ENCODE data around the gene IKZF4. TPM values are rescaled to one million over a fixed set of nuclear protein-coding genes. Genes with fewer than 3 reads are reported as not detected.
"Not testable (repeated sequence)": the region's sequence is repeated elsewhere in the genome, so short reads cannot be mapped to it uniquely, and the experiment has no call there.

The IKZF4 gene
- total RNA-seq, 1 donor from 2014 or later, result 7.3 TPM

DNA sequence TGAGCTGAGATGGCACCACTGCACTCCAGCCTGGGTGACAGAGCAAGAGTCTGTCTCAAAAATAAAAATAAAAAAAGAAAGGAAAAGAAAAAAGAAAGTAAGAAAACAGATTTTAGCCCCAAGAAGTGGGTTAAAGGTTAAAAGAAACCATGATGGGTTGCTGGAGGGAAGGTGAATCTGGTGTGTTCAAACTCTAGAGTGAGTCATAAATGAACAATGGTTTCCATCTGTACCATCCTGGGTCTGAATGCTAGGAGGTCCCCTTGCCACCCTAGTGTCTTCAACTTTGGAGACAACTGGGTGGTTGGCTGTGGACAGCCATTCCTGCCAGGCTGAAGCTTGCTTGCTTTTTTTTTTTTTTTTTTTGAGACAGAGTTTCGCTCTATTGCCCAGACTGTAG is 19.3 kb downstream of the IKZF4 start:
- DNase-seq, result no peak

DNA sequence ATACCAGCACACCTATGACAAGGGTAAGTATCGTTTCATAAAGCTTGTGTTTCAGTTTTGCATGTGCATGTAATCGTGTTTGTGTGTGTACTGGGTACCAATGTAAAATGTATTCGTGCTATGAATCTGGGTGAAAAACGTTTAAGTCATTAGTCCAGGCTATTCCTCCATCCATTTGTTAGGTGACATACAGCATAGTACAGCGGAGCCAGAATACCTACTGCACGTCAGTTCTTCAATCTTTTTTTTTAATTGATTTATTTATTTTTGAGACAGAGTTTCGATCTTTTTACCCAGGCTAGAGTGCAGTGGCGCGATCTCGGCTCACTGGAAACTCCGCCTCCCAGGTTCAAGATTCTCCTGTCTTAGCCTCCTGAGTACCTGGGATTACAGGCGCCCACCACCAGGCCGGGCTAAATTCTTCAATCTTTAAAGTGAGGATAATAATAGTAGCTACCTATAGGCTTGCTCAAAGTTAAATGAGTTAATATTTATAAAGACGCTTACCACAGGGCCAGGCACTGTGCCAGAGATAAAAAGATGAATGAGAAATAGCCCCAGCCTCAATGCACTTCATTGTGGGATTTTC is 20.2 kb downstream of the IKZF4 start:
- no peak for DNase-seq

DNA sequence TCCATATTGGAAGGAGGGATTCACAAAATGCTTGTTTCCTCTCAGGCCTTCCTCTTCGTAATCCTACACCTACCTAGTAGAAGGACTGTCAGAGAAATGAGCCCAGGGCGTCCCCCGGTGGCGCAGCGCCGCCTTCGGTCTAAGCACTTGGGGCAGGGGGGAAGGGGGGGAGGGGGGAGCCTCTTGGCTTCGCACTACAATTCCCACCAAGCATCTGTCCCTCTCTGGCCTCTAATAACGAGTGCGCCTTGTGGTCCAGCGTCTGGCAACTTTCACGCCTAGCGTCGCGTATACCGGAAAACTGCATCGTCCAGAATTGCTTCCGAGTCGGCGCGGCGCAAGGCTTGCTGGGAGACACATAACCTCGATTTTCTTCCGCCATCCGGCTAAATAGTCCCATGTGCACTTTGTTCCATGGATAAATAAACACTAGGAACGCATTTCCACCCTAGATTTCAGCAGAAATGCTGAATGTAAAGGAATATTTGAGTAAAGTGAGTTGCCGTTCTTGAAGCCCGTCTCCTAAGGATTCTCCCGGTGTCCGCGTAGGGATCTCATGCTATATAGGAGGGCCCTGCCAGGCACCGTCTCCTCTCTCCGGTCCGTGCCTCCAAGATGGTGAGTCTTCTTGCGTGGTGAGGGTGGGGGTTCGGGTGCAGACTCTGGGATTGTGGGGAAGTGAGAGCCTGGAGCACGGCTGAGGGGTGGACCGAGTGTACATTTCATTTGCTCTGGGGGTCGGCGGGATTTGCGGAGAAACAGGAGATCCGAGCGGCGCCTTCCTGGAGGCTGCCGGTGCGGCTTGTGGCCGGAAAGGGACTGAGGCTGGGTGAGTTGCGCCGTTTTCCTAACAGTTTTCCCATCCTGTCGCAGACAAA is 20.9 kb downstream of the IKZF4 start, which contains the start of gene RPS26:
Gene RPS26 (plus strand): TSS at position 367 of the 878 bp plus-strand sequence. CDS start 249 bp downstream, at position 616.
- DNase-seq, result peak; percentile 100

DNA sequence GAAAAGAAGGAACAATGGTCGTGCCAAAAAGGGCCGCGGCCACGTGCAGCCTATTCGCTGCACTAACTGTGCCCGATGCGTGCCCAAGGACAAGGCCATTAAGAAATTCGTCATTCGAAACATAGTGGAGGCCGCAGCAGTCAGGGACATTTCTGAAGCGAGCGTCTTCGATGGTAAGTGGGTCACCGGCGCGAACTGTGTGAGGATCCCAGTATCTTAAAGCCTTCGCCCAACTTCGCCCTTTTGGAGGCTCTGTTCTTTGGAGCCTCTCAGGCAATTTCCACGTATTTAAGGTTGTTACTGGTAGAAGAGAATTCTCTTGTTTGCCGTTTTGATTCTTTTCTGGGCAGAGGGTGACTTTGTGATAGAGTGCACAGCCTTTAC is 21.6 kb downstream of the IKZF4 start:
- DNase-seq, result not testable (repeated sequence)

DNA sequence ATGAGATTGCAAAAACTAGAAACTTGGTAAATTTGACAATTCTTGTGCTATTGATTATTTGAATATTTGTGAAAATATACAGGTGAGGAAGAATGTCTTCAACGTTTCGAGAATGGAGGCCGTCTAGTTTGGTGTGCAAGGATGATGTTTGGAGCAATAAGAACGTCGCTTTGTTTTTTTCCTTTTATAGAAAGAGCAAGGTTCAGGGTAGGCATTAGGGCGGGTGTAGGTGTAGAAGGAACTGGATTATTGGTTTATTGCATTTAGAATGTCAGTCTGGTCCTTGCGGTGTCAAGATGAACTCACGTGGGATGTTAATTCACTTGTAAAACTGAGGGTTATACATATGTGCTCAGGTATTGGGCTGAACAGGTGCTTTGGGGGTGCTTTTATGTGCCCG is 22.0 kb downstream of the IKZF4 start:
- no peak for DNase-seq

DNA sequence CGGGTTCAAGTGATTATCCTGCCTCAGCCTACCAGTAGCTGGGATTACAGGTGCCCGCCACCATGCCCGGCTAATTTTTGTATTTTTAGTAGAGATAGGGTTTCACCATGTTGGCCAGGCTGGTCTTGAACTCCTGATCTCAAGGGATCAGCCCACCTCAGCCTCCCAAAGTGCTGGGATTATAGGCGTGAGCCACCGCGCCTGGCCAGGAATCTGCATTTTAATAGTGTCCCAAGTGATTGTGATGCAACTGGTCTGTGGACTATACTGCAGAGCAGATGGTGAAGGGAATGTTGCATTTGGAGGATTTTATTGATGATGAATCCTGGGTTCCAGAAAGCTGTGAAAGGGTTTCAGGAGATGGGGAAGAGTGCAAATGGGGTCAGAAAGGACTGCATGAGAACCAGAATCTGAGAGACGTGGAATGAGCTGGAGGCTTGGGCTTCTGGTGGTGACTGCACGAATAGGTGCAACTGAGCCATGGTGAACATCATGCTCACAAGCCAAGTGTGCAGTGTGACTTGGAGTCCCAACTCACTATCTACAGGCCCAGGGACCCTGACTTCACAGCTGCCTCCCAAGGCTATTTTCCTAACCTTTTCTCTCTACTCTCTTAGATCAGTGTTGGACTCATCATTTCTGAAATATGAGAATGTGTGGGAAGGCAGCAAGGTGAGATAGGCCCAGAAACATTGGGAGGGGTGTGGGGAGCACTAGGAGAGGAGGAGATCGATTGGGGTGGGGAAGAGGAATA is 25.4 kb downstream of the IKZF4 start:
- DNase-seq, result no peak

DNA sequence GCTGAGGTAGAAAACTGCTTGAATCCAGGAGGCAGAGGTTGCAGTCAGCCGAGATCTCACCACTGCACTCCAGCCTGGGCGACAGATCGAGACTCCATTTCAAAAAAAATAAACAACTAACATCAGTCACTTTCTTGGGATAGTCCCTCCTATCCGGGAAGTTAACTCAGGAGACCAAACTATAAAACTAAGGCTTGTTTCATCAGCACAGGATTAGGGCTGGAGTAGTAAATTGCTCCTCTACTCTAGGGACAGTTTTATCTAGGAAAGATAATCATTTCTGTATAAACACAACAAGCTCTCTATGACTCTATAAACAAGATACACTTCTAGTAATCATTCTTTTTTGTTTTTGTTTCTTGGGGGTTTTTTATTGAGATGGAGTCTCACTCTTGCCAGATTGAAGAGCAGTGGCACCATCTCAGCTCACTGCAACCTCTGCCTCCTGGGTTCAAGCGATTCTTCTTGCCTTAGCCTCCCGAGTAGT is 32.6 kb downstream of the IKZF4 start:
- DNase-seq, result no peak

DNA sequence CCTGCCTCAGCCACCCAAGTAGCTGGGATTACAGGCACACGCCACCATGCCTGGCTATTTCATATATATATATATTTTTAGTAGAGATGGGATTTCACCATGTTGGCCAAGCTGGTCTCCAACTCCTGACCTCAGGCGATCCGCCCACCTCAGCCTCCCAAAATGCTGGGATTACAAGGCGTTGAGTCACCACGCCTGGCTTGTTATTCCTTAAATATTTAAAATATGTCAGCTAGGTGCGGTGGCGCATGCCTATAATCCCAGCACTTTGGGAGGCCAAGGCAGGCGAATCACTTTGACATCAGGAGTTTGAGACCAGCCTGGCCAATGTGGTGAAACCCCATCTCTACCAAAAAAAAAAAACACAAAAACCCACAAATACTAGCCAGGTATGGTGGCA is 39.1 kb downstream of the IKZF4 start:
- DNase-seq, result not testable (repeated sequence)

DNA sequence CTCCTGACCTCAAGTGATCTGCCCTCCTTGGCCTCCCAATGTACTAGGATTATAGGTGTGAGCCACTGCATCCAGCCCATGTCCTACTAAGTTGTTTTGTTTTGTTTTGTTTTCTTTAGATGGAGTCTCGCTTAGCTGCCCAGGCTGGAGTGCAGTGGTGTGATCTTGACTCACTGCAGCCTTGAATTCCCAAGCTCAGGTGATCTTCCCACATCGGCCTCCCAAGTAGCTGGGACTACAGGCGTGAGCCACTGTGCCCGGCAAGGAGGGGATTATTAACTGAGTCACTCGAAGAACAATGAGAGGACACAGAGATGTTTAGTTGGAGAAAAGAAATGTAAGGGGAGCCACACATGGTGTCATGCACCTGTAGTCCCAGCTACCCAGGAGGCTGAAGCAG is 41.1 kb downstream of the IKZF4 start:
- no peak for DNase-seq

DNA sequence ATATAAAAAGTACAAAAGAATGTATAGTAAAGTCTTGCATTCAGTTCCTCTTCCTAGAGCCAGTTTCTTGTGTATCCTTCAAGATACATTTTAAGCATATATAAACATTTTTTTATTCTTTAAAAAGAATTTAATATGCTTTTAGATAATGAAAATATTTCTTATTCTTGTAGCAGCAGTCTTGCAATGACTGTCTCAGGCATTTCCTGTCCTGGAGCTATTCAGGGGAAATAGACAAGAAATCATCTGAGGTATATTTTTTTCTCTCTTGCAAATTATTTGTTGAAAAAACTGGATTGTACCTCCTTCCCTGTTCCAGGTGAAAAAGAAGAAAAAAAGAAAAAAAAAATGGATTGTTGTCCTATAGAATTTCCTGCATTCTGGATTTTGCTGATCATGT is 42.2 kb downstream of the IKZF4 start:
- DNase-seq, result no peak

DNA sequence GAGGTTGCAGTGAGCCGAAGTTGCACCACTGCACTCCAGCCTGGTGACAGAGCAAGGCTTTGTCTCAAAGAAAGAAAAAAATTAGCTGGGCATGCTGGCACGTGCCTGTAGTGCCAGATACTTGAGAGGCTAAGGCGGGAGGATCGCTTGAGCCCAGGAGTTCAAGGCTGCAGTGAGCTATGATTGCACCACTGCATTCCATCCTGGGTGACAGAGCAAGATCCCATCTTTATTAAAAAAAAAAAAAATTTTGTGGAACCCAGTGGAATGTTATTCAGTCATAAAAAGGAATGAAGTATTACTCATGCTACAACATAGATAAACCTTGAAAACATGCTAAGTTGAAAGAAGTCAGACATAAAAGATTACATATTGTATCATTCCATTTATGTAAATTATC is 50.8 kb downstream of the IKZF4 start:
- no peak for DNase-seq

DNA sequence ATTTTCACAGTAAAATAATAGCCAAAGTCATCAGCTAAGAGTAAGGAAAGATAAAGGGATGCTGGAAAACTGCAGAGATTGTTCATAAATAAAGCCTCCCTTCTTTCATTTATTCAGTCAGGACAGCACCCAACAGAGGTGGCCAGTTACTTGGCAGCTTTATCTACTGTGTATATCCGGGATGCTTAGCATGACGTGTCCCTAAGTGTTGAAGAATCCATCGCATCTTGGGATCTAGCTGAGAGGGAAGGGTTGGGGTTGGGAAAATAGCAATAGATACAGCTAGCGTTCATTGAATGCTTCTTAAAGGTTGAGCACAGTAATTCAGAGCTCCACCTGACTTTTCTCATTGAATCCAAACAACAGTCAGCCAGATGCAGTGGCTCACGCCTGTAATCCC is 53.6 kb downstream of the IKZF4 start:
- no peak for DNase-seq

DNA sequence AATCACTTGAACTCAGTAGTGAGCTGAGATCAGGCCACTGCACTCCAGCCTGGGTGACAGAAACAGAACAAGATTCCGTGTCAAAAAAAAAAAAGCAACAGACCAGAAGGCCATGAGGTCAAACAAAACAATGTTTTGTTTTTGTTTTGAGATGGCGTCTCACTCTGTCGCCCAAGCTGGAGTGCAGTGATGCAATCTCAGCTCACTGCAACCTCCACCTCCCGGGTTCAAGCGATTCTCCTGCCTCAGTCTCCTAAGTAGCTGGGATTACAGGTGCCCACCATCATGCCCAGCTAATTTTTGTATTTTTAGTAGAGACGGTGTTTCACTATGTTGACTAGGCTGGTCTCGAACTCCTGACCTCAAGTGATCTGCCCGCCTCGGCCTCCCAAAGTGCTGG is 57.1 kb downstream of the IKZF4 start:
- DNase-seq, result not testable (repeated sequence)

DNA sequence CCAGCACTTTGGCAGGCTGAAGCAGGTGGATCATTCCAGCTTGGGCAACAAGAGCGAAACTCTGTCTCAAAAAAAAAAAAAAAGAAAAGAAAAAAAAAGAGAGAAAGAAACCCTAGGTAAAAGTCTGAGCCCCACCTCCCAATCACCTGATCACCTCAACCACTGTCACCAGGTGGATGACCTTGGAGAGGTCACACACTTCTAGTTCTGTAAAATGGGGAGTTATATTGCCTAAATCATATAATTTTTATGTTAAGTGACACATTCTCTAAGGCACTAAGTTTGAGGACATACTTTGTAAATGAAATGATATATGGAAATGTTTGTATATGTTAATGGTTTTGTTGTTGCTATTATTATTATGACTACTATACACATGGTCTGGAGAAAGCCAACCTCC is 57.6 kb downstream of the IKZF4 start:
- no peak for DNase-seq

DNA sequence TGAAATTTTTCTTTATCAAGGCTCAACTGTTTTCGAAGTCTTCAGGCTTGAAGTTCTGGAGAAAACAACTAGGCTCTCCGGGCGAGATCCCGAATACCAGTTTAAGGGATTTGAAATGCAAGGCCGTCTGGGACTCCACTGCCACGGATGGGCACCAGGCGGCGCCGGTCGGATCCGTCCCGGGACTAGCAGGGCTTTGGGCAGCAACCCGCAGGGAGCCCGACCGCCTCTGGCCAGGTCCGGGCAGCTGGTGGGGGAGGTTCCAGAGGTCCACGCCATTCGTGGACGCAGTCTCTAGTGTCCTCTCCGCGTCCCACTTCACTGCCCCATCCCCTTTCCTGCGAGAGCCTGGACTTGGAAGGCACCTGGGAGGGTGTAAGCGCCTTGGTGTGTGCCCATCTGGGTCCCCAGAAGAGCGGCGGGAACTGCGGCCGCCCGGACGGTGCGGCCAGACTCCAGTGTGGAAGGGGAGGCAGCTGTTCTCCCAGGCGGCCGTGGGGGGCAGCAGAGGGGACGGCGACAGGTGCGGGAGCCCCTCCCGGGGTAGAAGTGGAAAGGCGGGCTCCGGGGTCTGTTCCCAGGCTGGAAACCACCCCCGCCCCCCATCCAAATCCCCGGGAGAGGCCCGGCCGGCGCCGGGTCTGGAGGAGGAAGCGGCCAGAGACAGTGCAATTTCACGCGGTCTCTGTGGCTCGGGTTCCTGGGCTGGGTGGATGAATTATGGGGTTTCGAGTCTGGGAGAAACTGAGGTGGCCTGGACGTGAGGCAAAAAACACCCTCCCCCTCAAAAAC is 58.3 kb downstream of the IKZF4 start:
- peak; percentile 93 for DNase-seq

DNA sequence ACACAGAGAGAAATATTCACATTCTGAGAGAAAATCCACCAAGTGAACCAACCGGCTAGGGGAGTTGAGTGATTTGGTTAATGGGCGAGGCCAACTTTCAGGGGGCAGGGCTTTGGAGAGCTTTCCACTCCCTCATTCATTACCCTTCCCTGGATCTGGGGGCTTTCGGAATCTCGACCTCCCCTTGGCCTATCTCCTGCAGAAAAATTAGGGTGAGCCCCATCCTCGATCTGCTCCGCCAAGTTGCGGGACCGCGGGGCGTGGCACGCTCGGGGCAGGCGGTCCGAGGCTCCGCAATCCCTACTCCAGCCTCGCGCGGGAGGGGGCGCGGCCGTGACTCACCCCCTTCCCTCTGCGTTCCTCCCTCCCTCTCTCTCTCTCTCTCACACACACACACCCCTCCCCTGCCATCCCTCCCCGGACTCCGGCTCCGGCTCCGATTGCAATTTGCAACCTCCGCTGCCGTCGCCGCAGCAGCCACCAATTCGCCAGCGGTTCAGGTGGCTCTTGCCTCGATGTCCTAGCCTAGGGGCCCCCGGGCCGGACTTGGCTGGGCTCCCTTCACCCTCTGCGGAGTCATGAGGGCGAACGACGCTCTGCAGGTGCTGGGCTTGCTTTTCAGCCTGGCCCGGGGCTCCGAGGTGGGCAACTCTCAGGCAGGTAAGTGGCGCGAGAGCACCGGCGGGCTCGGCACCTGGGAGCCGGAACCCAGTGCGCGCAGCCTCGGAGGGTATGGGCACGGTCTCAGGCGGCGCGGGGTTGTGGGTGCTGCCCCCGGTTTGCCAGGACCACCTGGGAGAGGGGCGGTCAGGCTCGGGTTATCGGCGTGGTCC is 59.1 kb downstream of the IKZF4 start, which contains the start of gene ERBB3:
Gene ERBB3 (plus strand): TSS at position 443 of the 833 bp plus-strand sequence. CDS start 136 bp downstream, at position 579.
- DNase-seq, result peak; percentile 91

DNA sequence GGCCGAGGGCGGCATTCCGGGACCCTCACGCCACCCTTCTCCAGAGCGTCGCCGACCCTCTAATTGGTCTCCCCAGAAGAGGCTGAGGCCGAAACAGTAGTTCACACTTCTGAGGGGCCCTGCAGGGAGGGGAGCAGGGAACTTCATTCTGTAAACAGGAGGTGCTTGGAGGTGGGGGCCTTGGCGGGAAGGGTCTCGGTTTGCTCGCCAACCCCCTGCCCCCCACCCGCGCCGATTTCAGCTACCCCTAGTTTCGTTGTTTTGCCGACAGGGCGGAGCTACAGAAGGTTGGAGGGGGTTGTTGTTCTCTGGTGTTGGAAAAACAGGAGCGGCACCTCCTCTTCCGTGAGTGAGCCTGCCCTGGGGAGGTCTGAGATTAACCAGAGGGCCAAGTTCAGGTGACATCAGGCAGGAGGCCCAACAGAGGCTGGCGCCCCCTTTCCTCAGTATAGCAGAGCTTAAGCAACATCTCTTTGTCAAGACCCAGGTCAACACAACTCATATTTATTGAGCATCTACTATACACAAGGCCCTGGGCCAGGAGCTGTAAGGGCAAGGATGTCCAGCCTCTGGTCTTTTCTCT is 59.8 kb downstream of the IKZF4 start:
- DNase-seq, result peak; percentile 59

DNA sequence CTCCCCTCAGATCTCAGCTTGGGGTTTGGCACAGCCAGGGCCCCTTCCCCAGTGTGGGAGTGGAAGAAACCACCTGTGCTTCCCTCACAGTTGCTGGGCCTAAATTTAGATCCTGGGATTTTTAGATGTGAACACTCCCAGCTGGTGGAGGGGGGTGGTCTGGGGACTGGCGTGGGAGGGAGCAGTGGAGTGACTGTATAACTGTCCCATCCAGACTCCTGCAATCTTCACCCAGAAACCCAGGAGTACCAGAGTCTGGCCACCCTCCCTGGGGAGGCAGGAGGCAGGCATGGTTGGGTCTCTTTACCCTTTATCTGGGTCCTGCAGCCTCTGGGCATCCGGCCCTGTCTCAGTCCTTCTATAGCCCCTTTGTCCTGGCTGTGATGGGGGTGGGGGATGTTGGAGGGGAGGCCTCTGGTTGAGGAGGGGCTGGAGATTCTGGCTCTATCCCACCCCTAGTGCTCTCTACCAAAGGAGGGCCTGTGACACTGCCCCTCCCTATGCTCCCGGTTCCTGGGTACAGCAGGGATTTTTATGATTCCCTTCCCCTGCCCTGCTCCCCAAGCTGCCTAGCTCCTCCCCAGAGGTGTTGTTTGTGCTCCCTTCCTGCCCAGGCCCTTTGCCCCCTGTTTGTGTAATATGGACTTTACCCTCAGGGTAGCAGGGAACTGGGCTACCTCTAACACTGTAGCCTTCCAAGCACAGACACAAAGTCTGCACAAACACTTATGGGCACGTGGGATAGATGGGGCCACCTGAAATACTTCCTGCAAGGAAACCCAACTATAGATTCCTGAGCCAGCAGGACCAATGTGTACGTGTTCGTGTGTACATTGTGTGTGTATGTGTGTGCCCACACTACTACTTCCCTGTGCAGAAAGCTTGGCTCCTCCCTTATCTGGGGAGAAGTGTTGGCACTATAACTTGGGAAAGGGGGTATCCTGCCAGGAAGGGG is 60.8 kb downstream of the IKZF4 start:
- DNase-seq, result peak; percentile 90

DNA sequence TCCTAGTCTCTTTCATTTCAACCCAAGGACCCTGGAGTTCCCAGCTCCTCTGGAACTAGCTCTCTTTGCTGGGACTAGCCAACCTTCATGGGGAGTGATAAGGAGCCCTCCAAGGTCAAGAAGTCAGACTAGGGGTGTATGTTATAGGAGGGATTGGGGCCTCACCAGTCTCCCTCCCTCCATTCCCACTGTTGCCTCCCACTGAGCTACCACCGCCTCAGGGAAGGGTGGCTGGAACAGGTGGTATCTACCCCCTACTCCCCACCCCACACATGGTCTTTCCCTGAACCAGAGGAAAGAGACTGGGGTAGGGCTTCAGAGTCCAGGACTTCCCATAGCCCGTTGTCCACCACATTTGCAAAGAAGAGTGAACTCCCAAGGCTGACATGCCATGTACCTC is 61.5 kb downstream of the IKZF4 start:
- no peak for DNase-seq
